Neural crest cell (in vitro differentiated cells): Measurements from ENCODE around the gene SPON2. TPM values are rescaled to one million over a fixed set of nuclear protein-coding genes. Genes with fewer than 3 reads are reported as not detected.
A peak's percentile ranks its signal among the peaks of the same experiment; 100 is the strongest.

Experiments
- DNase-seq: peaks from one replicate; pipeline ENCODE4 v3.0.0; 2021; ENCODE audit warnings: low read depth, mixed read lengths, low spot score
- H3K27ac Mint-ChIP-seq: one replicate; pipeline ENCODE4 v1.8.0; 2021; ENCODE audit warnings: mild to moderate bottlenecking, mixed read lengths; ENCODE audit not compliant: unreplicated experiment
- H3K27me3 Mint-ChIP-seq: 2 replicates; pipeline ENCODE4 v1.8.0; 2021; ENCODE audit warnings: low read depth, mild to moderate bottlenecking, mixed read lengths
- H3K36me3 Mint-ChIP-seq: 2 replicates; pipeline ENCODE4 v1.8.0; 2021; ENCODE audit warnings: low read depth, mild to moderate bottlenecking, mixed read lengths
- H3K4me1 Mint-ChIP-seq: 2 replicates; pipeline ENCODE4 v1.8.0; 2021; ENCODE audit warnings: mixed read lengths
- H3K4me3 Mint-ChIP-seq: one replicate; pipeline ENCODE4 v1.8.0; 2021; ENCODE audit warnings: mild to moderate bottlenecking, mixed read lengths
- H3K9me3 Mint-ChIP-seq: 2 replicates; pipeline ENCODE4 v1.8.0; 2021; ENCODE audit warnings: mixed read lengths
- CTCF ChIP-seq: fragments of 200-600 bp; sonication (generic); conservative IDR thresholded peaks from 2 replicates; pipeline ENCODE4 v1.5.0; 2021; ENCODE audit warnings: antibody characterized with exemption, mild to moderate bottlenecking
- total RNA-seq: library from RNA; stranded (reverse); gene quantifications from 2 replicates; pipeline ENCODE4 v1.2.1, GENCODE V29; 2021

Gene SPON2
- total RNA-seq, 1 donor from 2014 or later = 4.1 TPM

- peak overlapping the region; percentile 3 for H3K4me3 Mint-ChIP-seq
Measured at GRCh38 chr4:1217366-1217765, 45.0 kb upstream of the SPON2 start.

GRCh38 chr4:1216869-1217294 is 44.5 kb upstream of the SPON2 start:
- Mint-ChIP-seq H3K36me3 (peaks cover 17% of the 10 kb centered on the region), H3K9me3 (no peaks in the 10 kb centered on the region), H3K4me1 (no peaks in the 10 kb centered on the region), H3K4me3 (no peak overlapping the region), H3K27ac (no peak overlapping the region), H3K27me3 (no peaks in the 10 kb centered on the region)
- no peak for DNase-seq
- no peak for TF ChIP-seq CTCF

More at GRCh38 chr4:1217366-1217765, 45.0 kb upstream of the SPON2 start:
- peaks cover 17% of the 10 kb centered on the region for H3K36me3 Mint-ChIP-seq
- TF ChIP-seq CTCF = no peak
- no peaks in the 10 kb centered on the region for H3K4me1 Mint-ChIP-seq
- no peak for DNase-seq
- no peak overlapping the region for H3K27ac Mint-ChIP-seq
- H3K9me3 Mint-ChIP-seq = no peaks in the 10 kb centered on the region
- H3K27me3 Mint-ChIP-seq = no peaks in the 10 kb centered on the region

GRCh38 chr4:1216076-1216614 is 43.8 kb upstream of the SPON2 start:
- H3K4me3 Mint-ChIP-seq = no peak overlapping the region
- no peaks in the 10 kb centered on the region for H3K4me1 Mint-ChIP-seq
- H3K36me3 Mint-ChIP-seq = peaks cover 16% of the 10 kb centered on the region
- DNase-seq = no peak
- H3K9me3 Mint-ChIP-seq = no peaks in the 10 kb centered on the region
- no peak for TF ChIP-seq CTCF
- H3K27ac Mint-ChIP-seq = no peak overlapping the region
- no peaks in the 10 kb centered on the region for H3K27me3 Mint-ChIP-seq

GRCh38 chr4:1215141-1216075 is 43.0 kb upstream of the SPON2 start:
- H3K9me3 Mint-ChIP-seq = no peaks in the 10 kb centered on the region
- H3K36me3 Mint-ChIP-seq = peaks cover 14% of the 10 kb centered on the region

More at GRCh38 chr4:1215141-1216075, 43.0 kb upstream of the SPON2 start:
- DNase-seq = no peak
- Mint-ChIP-seq H3K4me3 (no peak overlapping the region), H3K27me3 (no peaks in the 10 kb centered on the region), H3K4me1 (no peaks in the 10 kb centered on the region), H3K27ac (no peak overlapping the region)
- TF ChIP-seq CTCF = no peak
